ENCODE data around the gene CAMK1D.
"Not testable (repeated sequence)": the region's sequence is repeated elsewhere in the genome, so short reads cannot be mapped to it uniquely, and the experiment has no call there.

The CAMK1D gene

DNA sequence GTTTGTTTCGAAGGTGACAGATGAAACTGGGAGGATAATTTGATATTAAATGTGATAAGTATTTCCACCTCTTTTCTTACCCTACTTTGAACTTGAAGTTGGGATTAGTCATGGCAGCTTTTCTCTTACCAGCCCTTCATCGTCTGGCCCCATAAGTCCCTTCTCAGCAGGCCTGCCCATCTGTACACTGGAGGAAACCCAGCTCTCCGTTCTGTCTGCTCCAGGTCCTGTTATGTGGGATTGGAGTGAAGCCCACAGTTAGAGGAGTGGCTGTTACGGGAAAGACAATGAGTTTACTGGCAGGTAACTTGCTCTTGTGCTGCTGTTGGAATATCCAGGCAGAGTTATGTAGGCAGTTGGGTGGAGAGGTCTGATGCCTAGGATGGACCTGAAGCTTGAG, 127.3 kb downstream of the CAMK1D start:
- no peak for DNase-seq

- no peak for DNase-seq
Observed at GRCh38 chr10:12479437-12479844, 130.1 kb downstream of the CAMK1D start.

GRCh38 chr10:12479924-12480323, 130.6 kb downstream of the CAMK1D start:
- no peak for DNase-seq

- DNase-seq, result no peak
Observed at GRCh38 chr10:12480440-12480839, 131.1 kb downstream of the CAMK1D start.

- DNase-seq, result no peak
Observed at GRCh38 chr10:12481924-12482323, 132.6 kb downstream of the CAMK1D start.

DNA sequence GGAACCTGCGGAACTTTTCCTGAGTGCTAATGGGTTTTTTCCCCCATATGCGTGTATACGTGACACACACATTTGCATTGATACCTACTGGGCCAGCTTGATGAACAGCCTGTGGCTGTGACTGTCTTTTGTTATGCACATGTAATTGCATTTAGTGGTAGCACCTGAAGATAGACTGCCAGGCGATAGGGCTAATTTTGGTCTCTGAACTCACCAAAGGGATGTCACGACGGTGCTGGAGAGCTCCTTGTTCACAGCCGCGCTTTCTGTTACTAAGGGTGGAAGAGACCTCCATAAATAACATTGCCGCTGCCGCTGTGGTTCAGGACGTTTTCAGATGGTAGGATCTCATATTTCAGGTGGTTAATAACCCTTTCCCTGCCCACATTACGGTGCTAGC, 133.2 kb downstream of the CAMK1D start:
- no peak for DNase-seq

DNA sequence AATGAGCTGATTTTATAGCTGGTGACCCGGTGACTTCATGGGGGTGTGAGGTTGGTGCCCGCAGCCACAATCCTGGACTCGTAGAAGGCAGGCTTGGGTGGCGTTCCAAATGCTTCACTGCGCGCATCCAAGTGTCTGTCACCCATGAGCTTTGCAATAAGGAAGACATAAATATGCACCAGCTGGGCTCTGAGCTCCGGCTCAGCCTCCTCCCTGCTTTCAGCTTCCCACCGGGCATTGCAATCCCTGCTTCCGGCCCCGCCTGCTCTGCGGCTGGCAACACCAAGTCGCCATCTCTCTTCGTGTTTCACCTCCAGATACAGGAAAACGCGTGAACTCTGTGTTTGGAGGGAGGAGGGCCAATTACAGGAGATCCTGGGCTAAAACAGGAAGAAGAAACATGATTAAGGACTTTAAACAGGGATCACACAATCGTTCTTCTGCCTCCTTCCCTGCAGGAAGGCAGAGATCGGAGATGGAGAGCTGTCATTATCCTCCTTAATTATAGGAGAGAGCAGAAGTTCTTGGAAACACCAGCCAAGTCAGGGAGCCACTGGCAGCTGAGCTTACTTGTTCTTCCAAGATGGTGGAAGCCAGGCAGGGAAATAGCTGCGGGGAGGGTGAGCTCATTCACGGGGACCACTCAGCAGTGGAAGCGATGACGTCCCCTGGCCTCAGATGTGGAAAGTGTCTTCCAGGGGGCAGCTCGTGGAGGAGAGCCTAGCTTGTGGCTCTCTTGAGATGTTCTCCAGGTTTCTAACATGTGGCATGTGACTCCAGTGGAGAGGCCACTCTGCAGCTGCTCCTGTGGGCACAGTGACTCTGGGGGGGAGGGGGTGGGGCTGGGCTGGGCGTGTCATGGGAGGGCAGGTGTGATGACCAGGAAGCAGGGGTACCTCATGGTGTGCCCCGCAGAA, 134.9 kb downstream of the CAMK1D start:
- DNase-seq, result no peak

GRCh38 chr10:12484941-12485805, 135.8 kb downstream of the CAMK1D start:
- no peak for DNase-seq

DNA sequence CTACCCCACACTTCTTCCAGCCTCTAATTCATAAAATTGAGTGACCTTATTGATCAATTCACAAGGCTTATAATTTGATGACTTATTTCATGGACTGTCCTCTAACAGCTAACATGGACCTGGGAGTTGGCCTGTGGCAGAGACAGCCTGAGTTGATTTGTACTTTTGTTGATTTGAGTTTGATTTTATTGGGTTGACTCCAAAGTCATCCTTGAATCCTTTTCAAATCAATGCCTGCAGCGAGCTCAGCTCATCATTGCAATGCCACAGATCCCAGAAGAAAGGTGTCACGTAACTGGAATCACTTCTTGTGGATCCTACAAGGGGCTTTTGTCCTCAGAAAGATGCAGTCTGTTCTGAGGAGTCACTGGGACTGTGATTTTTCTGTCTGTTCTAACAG, 138.0 kb downstream of the CAMK1D start:
- DNase-seq, result no peak

- DNase-seq, result no peak
Observed at GRCh38 chr10:12488626-12489025, 139.3 kb downstream of the CAMK1D start.

GRCh38 chr10:12489357-12489756, 140.0 kb downstream of the CAMK1D start:
- DNase-seq, result no peak

DNA sequence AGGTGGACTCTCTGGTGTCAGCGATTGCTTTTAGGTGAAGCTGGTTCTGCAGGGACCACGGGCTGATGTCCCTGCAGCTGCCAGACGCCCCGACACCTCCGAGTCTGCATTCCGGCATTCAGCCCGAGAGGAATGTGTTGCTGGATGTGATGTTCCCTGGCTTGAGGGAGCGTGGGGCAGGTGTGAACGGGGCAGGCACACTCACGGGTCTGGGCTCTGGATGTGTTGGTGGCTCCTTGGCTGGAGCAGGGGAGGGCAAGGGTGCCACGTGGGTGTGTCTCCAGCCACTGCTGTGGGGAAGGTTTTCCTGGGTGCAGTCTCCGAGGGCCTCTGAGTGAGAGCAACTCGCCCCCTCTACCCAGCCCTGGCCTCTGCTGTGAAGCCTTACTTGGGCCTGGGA, 140.5 kb downstream of the CAMK1D start:
- DNase-seq, result no peak

- DNase-seq, result no peak
Observed at GRCh38 chr10:12490963-12491362, 141.6 kb downstream of the CAMK1D start.

DNA sequence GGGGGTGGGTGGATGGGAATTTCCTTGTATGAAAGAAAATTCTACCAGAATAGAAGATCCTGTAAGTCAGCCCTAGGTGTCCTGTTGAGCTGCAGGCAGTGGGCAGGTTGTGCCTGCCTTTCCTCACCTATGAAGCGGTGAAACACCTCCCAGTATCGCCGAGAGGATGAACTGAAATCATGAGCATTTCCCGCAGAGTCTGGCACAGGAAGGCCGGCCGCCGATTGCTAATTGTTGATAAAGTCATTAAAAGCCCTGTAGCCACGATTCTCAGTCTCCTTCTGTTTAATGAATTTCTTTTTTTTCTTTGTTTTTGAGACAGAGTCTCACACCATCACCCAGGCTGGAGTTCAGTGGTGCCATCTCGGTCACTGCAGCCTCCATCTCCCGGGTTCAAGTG, 142.1 kb downstream of the CAMK1D start:
- no peak for DNase-seq

DNA sequence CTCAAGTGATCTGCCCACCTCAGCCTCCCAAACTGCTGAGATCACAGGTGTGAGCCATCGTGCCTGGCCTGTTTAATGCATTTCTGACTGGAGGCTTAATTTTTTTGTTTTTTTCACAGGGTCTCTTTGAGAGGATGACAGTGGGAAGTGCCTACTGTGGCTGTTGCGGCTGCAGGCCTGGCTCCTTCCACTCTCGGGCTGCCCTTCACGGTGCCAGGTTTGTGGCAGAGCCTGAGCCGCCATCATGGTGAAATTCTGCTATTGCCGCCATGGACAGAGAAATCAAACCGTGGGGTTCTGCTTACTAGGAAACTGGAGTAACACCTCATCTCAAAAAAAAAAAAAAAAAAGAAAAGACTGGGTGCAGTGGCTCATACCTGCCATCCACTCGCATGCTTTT, 142.7 kb downstream of the CAMK1D start:
- DNase-seq, result no peak

DNA sequence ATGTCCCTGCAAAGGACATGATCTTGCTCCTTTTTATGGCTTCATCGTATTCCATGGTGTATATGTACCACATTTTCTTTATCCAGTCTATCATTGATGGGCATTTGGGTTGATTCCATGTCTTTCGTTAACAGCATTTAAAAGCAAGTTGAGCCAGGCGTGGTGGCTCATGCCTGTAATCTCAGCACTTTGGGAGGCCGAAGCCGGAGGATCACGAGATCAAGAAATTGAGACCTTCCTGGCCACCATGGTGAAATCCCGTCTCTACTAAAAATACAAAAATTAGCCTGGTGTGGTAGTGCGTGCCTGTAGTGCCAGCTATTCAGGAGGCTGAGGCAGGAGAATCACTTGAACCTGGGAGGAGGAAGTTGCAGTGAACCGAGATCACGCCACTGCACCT, 147.7 kb downstream of the CAMK1D start:
- DNase-seq, result not testable (repeated sequence)

- no peak for DNase-seq
Observed at GRCh38 chr10:12499076-12499986, 150.0 kb downstream of the CAMK1D start.

DNA sequence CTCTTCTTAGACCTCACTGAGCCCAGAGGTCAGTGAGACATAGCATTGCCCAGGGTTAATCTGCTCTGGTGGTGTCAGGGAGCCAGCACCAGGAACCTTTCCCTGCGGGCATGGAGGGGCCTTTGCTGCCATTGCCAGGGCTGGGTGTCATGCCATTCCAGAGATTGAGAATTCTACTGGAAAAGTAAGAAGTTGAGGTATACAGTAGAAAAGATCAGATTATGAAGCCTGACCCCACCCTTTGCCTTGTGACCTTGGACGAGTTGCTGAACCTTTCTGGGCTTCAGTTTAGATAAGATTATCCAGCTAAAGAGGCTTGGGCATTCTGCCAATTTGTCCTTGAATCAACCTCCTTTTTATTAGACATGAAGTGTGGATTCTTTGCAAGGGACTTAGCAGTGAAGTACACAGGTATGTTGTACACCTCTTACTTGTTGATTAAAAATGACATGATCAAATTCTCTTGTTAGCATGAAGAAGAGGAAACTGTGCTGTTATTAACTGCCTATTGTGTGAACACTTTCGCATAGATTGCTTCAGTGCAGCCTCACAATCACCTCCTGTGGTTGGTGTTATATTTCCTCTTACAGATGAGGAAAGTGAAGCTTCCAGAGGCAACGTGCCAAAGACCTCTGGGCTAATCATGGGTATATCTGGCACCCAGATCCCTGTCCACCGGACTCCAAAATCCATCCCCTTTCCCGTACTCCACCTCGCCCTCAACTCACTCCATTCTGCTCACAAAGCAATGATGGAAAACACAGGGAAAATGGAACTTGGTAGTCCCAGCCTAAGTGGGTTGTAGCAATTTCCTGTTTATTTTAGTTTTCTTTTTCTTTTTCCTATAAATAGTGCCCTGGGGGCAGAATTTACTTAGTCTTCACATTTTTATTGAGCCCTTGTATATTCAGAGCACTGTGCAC, 151.3 kb downstream of the CAMK1D start:
- no peak for DNase-seq

GRCh38 chr10:12501324-12501723, 152.0 kb downstream of the CAMK1D start:
- DNase-seq, result no peak

DNA sequence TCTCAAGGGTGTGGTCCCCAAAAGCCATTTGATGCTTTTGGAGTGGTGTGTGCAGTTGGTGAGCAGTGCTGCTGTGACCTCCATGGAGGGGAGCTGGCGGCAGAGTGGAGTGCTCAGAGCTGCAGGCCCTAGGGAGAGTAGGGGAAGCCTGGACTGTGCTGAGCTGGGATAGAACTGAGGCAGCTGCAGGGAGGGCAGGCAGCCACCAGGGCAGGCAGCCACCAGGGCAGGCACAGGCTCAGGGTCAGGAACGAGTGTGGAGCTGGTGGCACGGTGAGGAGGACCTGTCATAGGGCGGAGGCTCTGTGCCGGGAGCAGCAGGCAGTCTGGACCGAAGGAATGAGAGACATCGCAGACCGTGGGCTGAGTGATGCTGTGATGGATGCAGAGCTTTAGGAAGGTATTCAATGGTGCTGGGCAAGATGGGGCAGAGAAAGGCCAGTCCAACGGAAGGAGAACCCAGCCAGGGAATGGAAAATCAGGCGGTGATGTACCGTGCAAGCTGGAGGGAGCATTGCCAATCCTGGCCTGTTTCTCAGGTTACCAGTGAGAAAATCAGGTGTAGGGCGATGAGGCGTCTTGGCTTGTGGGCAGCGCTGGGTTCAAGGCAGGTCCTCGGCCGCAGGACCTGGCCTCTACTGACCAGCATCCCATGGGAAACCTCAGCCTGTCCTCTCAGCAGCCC, 152.6 kb downstream of the CAMK1D start:
- no peak for DNase-seq

All from stimulated activated naive CD4-positive, alpha-beta T cell treated with Interleukin-2 at 50 U/mL for 16 hours (primary cell).